A673 (cell line): ENCODE data around the gene TXNDC12. TPM values are rescaled to one million over a fixed set of nuclear protein-coding genes. Genes with fewer than 3 reads are reported as not detected.

Experiments
- BruUV-seq: library from RNA; stranded (reverse); fragments of 400-500 nt; replicated peaks from 2 replicates; lab custom pipeline; 2021; lab: Mats Ljungman, UMichigan
- CTCF ChIA-PET: fragments of 300-600 bp; sonication (Branson Sonifier 250); formaldehyde crosslinking; loops from one replicate; lab custom pipeline; 2022; ENCODE audit warnings: antibody characterized with exemption; lab: Charles Lee
- POLR2A ChIA-PET: fragments of 300-600 bp; sonication (Branson Sonifier 250); formaldehyde crosslinking; loops from one replicate; lab custom pipeline; 2022; ENCODE audit warnings: antibody characterized with exemption; ENCODE audit not compliant: low non-redundant PET; lab: Charles Lee
- DNase-seq: peaks from one replicate; pipeline ENCODE4 v3.0.0-alpha.2; 2015; ENCODE audit warnings: low spot score
- H3K27ac ChIP-seq: fragments of 200-600 bp; sonication (generic); 2 replicates; pipeline ENCODE4 v1.5.1; 2016; ENCODE audit warnings: mixed run types, low read depth, mild to moderate bottlenecking, mixed read lengths, antibody characterized with exemption, low read length; ENCODE audit not compliant: poor library complexity, severe bottlenecking
- H3K27me3 ChIP-seq: fragments of 200-600 bp; sonication (generic); replicated peaks from 2 replicates; pipeline ENCODE4 v1.6.1; 2017; ENCODE audit warnings: mixed run types, low read depth, mild to moderate bottlenecking, mixed read lengths, antibody characterized with exemption, low read length; ENCODE audit not compliant: insufficient read depth, poor library complexity
- H3K36me3 ChIP-seq: fragments of 200-600 bp; sonication (generic); 2 replicates; pipeline ENCODE4 v1.6.1; 2016; ENCODE audit warnings: mixed run types, mild to moderate bottlenecking, mixed read lengths, antibody characterized with exemption, low read length; ENCODE audit not compliant: insufficient read depth, poor library complexity, severe bottlenecking
- H3K4me1 ChIP-seq: fragments of 200-600 bp; sonication (generic); 2 replicates; pipeline ENCODE4 v1.6.1; 2017; ENCODE audit warnings: mixed run types, mild to moderate bottlenecking, mixed read lengths, antibody characterized with exemption, low read length; ENCODE audit not compliant: insufficient read depth, poor library complexity, severe bottlenecking
- H3K4me3 ChIP-seq: fragments of 200-600 bp; sonication (generic); 2 replicates; pipeline ENCODE4 v1.5.1; 2016; ENCODE audit warnings: low read depth, mixed run types, mild to moderate bottlenecking, mixed read lengths, low read length; ENCODE audit not compliant: poor library complexity, severe bottlenecking
- H3K9me3 ChIP-seq: fragments of 200-600 bp; sonication (generic); 2 replicates; pipeline ENCODE4 v1.6.1; 2016; ENCODE audit warnings: mixed run types, low read depth, mild to moderate bottlenecking, mixed read lengths, antibody characterized with exemption, low read length; ENCODE audit not compliant: poor library complexity, severe bottlenecking
- EZH2 ChIP-seq: fragments of 200-600 bp; sonication (generic); IDR thresholded peaks from 2 replicates; pipeline ENCODE4 v1.6.1; 2017; ENCODE audit warnings: borderline replicate concordance, low read depth, mild to moderate bottlenecking, mixed read lengths, antibody characterized with exemption, low read length; ENCODE audit not compliant: poor library complexity, severe bottlenecking
- intact Hi-C: fragments of 100-400 bp; cut with micrococcal nuclease; formaldehyde crosslinking; loops from one replicate; pipeline ENCODE4 v1.10.0; 2022; ENCODE audit not compliant: unreplicated experiment
- total RNA-seq: library from RNA; stranded (reverse); gene quantifications from 2 replicates; pipeline ENCODE4 v1.2.3, GENCODE V29; 2021
- TF ChIP-seq, protein P1 (sequence below): fragments of 300-800, 200-600 bp; sonication (generic); conservative IDR thresholded peaks from 2 replicates; pipeline ENCODE4 v1.5.1; 2017; ENCODE audit warnings: low read depth, mild to moderate bottlenecking, antibody characterized with exemption, low read length, moderate library complexity, mixed read lengths

The TXNDC12 gene
- total RNA-seq, 1 experiment from 2014 or later, result 70.1 TPM

DNA sequence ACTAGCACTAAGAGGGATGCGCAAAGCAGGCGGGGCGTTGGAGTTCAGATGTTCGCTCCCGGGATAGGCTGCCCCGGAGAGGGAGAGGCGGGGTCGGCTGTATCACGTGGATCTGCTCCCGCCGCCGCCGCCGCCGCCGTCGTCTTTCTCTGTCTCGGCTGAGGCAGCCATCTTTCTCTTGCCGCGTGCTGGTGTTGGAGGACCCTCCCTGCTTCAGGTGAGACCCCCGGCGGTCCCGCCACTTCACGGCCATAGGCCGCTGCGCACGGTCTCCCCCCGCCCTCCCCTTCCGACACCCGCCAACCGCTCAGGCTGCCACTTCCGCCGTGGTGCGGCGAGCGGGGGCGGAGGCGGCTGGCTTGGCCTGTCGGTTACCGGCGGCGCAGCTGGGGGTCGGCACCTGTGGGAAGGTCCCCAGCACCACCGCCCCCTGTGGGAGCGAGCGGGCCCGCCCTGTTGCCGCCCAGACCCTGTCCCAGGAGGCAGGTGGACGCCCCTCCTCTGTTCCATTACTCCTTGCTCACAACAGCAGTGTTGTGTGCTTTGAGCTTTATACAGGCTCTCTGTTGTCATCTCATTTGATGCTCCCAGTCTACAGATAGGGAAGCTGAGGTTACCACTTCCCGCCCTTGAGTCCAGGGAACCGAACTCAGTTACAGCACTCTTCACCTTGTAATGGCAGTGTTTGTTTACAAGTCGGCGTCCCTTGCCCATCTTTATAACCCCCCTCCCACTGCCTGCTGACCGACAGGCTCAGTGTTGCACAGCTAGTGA is 1.4 kb upstream of the TXNDC12 start, which contains the start of gene BTF3L4:
BTF3L4 (plus strand) TSS at position 133 of the 774 bp plus-strand sequence. CDS start 3,553 bp downstream, outside the sequence.
- no TSS peak for BruUV-seq
- Histone ChIP-seq H3K36me3 (peaks cover 18% of the 10 kb centered on the region), H3K4me3 (peak within 1 kb of the TSS; percentile 80), H3K27me3 (no peaks in the 10 kb centered on the region), H3K9me3 (no peaks in the 10 kb centered on the region), H3K4me1 (peaks cover 30% of the 10 kb centered on the region), H3K27ac (peak within 1 kb of the TSS; percentile 92)
- intact Hi-C loops, result no loop called here
- peak; percentile 98 for DNase-seq
- no peak for TF ChIP-seq EZH2
- TF ChIP-seq, protein P1, sequence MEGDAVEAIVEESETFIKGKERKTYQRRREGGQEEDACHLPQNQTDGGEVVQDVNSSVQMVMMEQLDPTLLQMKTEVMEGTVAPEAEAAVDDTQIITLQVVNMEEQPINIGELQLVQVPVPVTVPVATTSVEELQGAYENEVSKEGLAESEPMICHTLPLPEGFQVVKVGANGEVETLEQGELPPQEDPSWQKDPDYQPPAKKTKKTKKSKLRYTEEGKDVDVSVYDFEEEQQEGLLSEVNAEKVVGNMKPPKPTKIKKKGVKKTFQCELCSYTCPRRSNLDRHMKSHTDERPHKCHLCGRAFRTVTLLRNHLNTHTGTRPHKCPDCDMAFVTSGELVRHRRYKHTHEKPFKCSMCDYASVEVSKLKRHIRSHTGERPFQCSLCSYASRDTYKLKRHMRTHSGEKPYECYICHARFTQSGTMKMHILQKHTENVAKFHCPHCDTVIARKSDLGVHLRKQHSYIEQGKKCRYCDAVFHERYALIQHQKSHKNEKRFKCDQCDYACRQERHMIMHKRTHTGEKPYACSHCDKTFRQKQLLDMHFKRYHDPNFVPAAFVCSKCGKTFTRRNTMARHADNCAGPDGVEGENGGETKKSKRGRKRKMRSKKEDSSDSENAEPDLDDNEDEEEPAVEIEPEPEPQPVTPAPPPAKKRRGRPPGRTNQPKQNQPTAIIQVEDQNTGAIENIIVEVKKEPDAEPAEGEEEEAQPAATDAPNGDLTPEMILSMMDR, result no peak
- POLR2A ChIA-PET, result interaction anchor here (0.5 to 0.7 kb wide), 4 partner anchors 15 to 729 kb away, joined by 3 to 10 read pairs (median 5); partner anchors contain the start of gene TUT4
- CTCF ChIA-PET, result interaction anchor here (0.8 to 1.3 kb wide), 2 partner anchors 160 to 312 kb away, joined by 3 read pairs; no protein-coding TSS in a partner anchor

DNA sequence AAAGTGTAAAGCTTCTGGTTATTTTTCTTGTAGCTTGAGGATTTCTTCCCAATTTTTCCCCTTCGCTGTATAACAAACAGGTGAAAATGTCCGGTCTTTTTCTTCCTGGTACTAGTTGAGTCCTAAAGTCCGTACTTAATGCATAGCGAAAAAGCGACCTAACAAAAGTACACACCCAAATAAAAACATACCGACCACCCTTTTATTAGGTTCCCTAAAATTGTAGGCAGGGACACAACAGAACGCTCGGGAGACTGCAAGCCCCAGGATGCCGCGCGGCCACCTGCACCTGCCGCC is 823 bp upstream of the TXNDC12 start:
- H3K4me3 ChIP-seq, result peak overlapping the region; percentile 80
- peaks cover 13% of the 10 kb centered on the region for H3K36me3 ChIP-seq
- POLR2A ChIA-PET, result interaction anchor here (0.5 to 0.6 kb wide), 2 partner anchors 213 to 728 kb away, joined by 3 to 10 read pairs; no protein-coding TSS in a partner anchor
- TF ChIP-seq, protein P1, result no peak
- no peak for TF ChIP-seq EZH2
- intact Hi-C loops, result no loop called here
- no peaks in the 10 kb centered on the region for H3K9me3 ChIP-seq
- peak overlapping the region; percentile 92 for H3K27ac ChIP-seq
- H3K4me1 ChIP-seq, result peaks cover 30% of the 10 kb centered on the region
- no TSS peak for BruUV-seq
- CTCF ChIA-PET, result interaction anchor here (0.8 to 1.3 kb wide), 2 partner anchors 159 to 313 kb away, joined by 3 read pairs; no protein-coding TSS in a partner anchor
- H3K27me3 ChIP-seq, result no peaks in the 10 kb centered on the region
- DNase-seq, result no peak

DNA sequence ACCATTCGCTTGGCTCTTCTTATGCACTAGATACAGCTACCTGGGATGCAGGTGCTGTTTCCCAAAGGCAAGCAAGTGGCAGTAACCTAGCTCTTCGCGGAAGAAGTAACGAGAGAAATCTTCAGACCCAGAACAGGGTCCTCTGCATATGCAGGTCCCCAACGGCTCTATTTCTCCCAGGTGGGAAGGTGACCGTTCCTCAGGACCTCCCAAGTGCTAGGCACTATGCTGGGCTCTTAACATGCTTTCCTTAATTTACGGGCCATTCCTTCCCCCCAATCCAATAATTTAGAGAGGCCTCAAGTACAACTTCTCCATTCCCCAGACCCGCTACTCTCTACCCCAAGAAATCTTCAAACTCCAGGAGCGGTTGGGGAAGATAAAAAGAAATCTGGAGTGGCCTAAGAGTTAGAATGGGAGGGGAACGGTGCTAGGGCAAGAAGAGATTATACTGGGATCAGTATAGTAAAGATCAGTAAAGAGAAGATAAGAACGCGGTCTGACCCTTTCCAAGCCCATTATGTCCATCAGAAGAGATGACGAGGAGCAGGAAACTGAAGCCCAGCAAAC is 410 bp downstream of the TXNDC12 start:
- CTCF ChIA-PET, result no interaction called here
- peak overlapping the region; percentile 92 for H3K27ac ChIP-seq
- H3K9me3 ChIP-seq, result no peaks in the 10 kb centered on the region
- peaks cover 30% of the 10 kb centered on the region for H3K4me1 ChIP-seq
- BruUV-seq, result no TSS peak
- intact Hi-C loops, result no loop called here
- H3K27me3 ChIP-seq, result no peaks in the 10 kb centered on the region
- POLR2A ChIA-PET, result interaction anchor here (0.5 to 1.0 kb wide), 5 partner anchors 24 to 584 kb away, joined by 3 to 8 read pairs (median 5); partner anchors contain the start of gene PRPF38A
- peaks cover under 1% of the 10 kb centered on the region for H3K36me3 ChIP-seq
- peak overlapping the region; percentile 80 for H3K4me3 ChIP-seq
- TF ChIP-seq EZH2, result no peak
- TF ChIP-seq, protein P1, result no peak
- DNase-seq, result no peak
